A673 (cell line): ENCODE data around the gene ATOH7. TPM values are rescaled to one million over a fixed set of nuclear protein-coding genes. Genes with fewer than 3 reads are reported as not detected.

ENCODE experiments used
- BruUV-seq: library from RNA; stranded (reverse); fragments of 400-500 nt; replicated peaks from 2 replicates; lab custom pipeline; 2021; lab: Mats Ljungman, UMichigan
- CTCF ChIA-PET: fragments of 300-600 bp; sonication (Branson Sonifier 250); formaldehyde crosslinking; loops from one replicate; lab custom pipeline; 2022; ENCODE audit warnings: antibody characterized with exemption; lab: Charles Lee
- POLR2A ChIA-PET: fragments of 300-600 bp; sonication (Branson Sonifier 250); formaldehyde crosslinking; loops from one replicate; lab custom pipeline; 2022; ENCODE audit warnings: antibody characterized with exemption; ENCODE audit not compliant: low non-redundant PET; lab: Charles Lee
- DNase-seq: peaks from one replicate; pipeline ENCODE4 v3.0.0-alpha.2; 2015; ENCODE audit warnings: low spot score
- H3K27ac ChIP-seq: fragments of 200-600 bp; sonication (generic); 2 replicates; pipeline ENCODE4 v1.5.1; 2016; ENCODE audit warnings: mixed run types, low read depth, mild to moderate bottlenecking, mixed read lengths, antibody characterized with exemption, low read length; ENCODE audit not compliant: poor library complexity, severe bottlenecking
- H3K27me3 ChIP-seq: fragments of 200-600 bp; sonication (generic); replicated peaks from 2 replicates; pipeline ENCODE4 v1.6.1; 2017; ENCODE audit warnings: mixed run types, low read depth, mild to moderate bottlenecking, mixed read lengths, antibody characterized with exemption, low read length; ENCODE audit not compliant: insufficient read depth, poor library complexity
- H3K36me3 ChIP-seq: fragments of 200-600 bp; sonication (generic); 2 replicates; pipeline ENCODE4 v1.6.1; 2016; ENCODE audit warnings: mixed run types, mild to moderate bottlenecking, mixed read lengths, antibody characterized with exemption, low read length; ENCODE audit not compliant: insufficient read depth, poor library complexity, severe bottlenecking
- H3K4me1 ChIP-seq: fragments of 200-600 bp; sonication (generic); 2 replicates; pipeline ENCODE4 v1.6.1; 2017; ENCODE audit warnings: mixed run types, mild to moderate bottlenecking, mixed read lengths, antibody characterized with exemption, low read length; ENCODE audit not compliant: insufficient read depth, poor library complexity, severe bottlenecking
- H3K4me3 ChIP-seq: fragments of 200-600 bp; sonication (generic); 2 replicates; pipeline ENCODE4 v1.5.1; 2016; ENCODE audit warnings: low read depth, mixed run types, mild to moderate bottlenecking, mixed read lengths, low read length; ENCODE audit not compliant: poor library complexity, severe bottlenecking
- H3K9me3 ChIP-seq: fragments of 200-600 bp; sonication (generic); 2 replicates; pipeline ENCODE4 v1.6.1; 2016; ENCODE audit warnings: mixed run types, low read depth, mild to moderate bottlenecking, mixed read lengths, antibody characterized with exemption, low read length; ENCODE audit not compliant: poor library complexity, severe bottlenecking
- EZH2 ChIP-seq: fragments of 200-600 bp; sonication (generic); IDR thresholded peaks from 2 replicates; pipeline ENCODE4 v1.6.1; 2017; ENCODE audit warnings: borderline replicate concordance, low read depth, mild to moderate bottlenecking, mixed read lengths, antibody characterized with exemption, low read length; ENCODE audit not compliant: poor library complexity, severe bottlenecking
- intact Hi-C: fragments of 100-400 bp; cut with micrococcal nuclease; formaldehyde crosslinking; loops from one replicate; pipeline ENCODE4 v1.10.0; 2022; ENCODE audit not compliant: unreplicated experiment
- total RNA-seq: library from RNA; stranded (reverse); gene quantifications from 2 replicates; pipeline ENCODE4 v1.2.3, GENCODE V29; 2021
- TF ChIP-seq, protein P1 (sequence below): fragments of 300-800, 200-600 bp; sonication (generic); conservative IDR thresholded peaks from 2 replicates; pipeline ENCODE4 v1.5.1; 2017; ENCODE audit warnings: low read depth, mild to moderate bottlenecking, antibody characterized with exemption, low read length, moderate library complexity, mixed read lengths

Gene ATOH7
- total RNA-seq, 1 experiment from 2014 or later = not detected

DNA sequence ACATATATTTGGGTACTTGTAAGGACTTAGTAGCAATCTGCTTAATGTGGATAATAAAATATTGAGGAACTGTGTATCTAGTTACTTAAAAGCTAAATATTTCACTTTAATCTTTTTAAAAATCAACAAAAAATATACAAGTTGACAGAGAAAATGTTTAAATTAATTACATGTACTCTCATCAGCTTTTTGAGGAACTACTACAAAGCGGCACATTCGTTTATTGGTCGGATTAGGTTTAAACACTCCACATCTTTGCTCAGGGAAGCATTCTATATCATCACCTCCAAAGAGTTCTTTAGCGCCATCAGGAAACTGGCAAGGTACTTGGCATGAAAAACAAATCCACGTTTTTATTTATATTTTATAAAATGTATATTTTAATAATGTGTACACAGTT is 1.6 kb downstream of the ATOH7 start:
- H3K27me3 ChIP-seq = peaks cover 6% of the 10 kb centered on the region

DNA sequence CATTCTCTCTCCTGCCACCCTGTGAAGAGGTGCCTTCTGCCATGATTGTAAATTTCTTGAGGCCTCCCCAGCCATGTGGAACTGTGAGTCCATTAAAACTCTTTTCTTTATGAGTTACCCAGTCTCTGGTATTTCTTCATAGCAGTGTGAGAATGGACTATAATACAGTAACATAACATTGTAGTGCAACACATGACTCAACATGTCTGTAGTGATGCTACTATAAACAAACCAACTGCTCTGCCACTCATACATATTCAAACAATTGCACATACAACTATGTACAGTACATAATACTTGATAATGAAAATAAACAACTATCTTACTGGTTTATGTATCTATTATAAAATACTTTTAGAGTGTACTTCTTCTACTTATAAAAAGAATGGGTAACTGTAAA is 7.1 kb downstream of the ATOH7 start:
- no peak for DNase-seq
- intact Hi-C loops = no loop called here
- H3K4me1 ChIP-seq = no peaks in the 10 kb centered on the region
- no peaks in the 10 kb centered on the region for H3K36me3 ChIP-seq
- peaks cover 6% of the 10 kb centered on the region for H3K27me3 ChIP-seq
- ChIA-PET CTCF (no interaction called here), POLR2A (no interaction called here)
- no peak overlapping the region for H3K4me3 ChIP-seq
- BruUV-seq = no TSS peak
- no peak overlapping the region for H3K27ac ChIP-seq
- no peaks in the 10 kb centered on the region for H3K9me3 ChIP-seq
- no peak for TF ChIP-seq EZH2
- TF ChIP-seq, protein P1, sequence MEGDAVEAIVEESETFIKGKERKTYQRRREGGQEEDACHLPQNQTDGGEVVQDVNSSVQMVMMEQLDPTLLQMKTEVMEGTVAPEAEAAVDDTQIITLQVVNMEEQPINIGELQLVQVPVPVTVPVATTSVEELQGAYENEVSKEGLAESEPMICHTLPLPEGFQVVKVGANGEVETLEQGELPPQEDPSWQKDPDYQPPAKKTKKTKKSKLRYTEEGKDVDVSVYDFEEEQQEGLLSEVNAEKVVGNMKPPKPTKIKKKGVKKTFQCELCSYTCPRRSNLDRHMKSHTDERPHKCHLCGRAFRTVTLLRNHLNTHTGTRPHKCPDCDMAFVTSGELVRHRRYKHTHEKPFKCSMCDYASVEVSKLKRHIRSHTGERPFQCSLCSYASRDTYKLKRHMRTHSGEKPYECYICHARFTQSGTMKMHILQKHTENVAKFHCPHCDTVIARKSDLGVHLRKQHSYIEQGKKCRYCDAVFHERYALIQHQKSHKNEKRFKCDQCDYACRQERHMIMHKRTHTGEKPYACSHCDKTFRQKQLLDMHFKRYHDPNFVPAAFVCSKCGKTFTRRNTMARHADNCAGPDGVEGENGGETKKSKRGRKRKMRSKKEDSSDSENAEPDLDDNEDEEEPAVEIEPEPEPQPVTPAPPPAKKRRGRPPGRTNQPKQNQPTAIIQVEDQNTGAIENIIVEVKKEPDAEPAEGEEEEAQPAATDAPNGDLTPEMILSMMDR = no peak

More for the DNA sequence above, 1.6 kb downstream of the ATOH7 start:
- CTCF ChIA-PET = no interaction called here
- H3K4me3 ChIP-seq = no peak overlapping the region
- no TSS peak for BruUV-seq
- intact Hi-C loops = loop anchor here (5.0 kb wide), 1 partner anchor 67 kb away; no protein-coding TSS in a partner anchor
- H3K27ac ChIP-seq = no peak overlapping the region
- TF ChIP-seq, protein P1 = no peak
- TF ChIP-seq EZH2 = no peak
- no peak for DNase-seq
- no peaks in the 10 kb centered on the region for H3K36me3 ChIP-seq
- no peaks in the 10 kb centered on the region for H3K4me1 ChIP-seq
- no peaks in the 10 kb centered on the region for H3K9me3 ChIP-seq
- POLR2A ChIA-PET = no interaction called here

DNA sequence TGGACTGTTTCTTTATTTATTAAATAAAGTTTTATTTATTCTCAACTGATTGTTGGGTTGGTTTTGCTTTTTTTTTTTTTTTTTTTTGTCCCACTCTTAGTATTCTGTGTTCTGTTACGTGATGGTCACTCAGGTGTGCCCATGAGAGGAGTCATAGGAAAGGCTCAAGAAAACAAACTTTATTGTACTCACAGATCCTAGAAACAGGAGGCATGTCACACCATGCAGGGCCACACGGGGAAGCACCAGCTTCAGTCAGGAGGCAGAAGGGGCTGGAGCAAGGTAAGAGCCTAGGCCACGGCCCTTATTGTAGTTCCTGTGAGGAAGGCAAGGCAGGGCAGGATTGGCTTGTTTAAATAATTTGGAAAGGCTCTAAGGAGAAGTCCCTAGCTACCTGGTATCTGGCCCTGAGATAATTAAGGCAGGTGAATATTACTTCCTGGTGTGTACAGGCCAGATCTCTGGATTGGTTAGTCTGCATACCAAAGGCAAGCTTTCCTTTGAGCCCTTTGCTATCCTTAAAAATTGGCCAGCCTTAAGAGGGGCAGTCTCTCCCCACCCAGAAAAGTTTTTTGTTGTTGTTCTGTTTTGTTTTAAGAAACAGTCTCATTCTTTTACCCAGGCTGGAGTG is 8.3 kb downstream of the ATOH7 start:
- no peak overlapping the region for H3K27ac ChIP-seq
- H3K27me3 ChIP-seq = peaks cover 6% of the 10 kb centered on the region
- H3K4me1 ChIP-seq = no peaks in the 10 kb centered on the region
- intact Hi-C loops = no loop called here
- H3K4me3 ChIP-seq = no peak overlapping the region
- DNase-seq = no peak
- no TSS peak for BruUV-seq
- no peak for TF ChIP-seq EZH2
- TF ChIP-seq, protein P1 = no peak; the same call in 1 of the 2 replicates
- H3K9me3 ChIP-seq = no peaks in the 10 kb centered on the region
- no peaks in the 10 kb centered on the region for H3K36me3 ChIP-seq
- ChIA-PET POLR2A (interaction anchor here (0.7 kb wide), 1 partner anchor 13 kb away, joined by 15 read pairs; no protein-coding TSS in a partner anchor), CTCF (no interaction called here)
